Neural cell (in vitro differentiated cells): ENCODE data around the gene RGS9.

Experiments
- CTCF ChIP-seq: fragments of 450-650 bp; IDR thresholded peaks from 2 replicates; pipeline ENCODE4 v1.5.1; 2014; ENCODE audit warnings: antibody characterized with exemption, mild to moderate bottlenecking, moderate library complexity; ENCODE audit not compliant: poor library complexity, severe bottlenecking
- EP300 ChIP-seq: fragments of 450-650 bp; conservative IDR thresholded peaks from 2 replicates; pipeline ENCODE4 v1.6.1; 2014; ENCODE audit warnings: antibody characterized with exemption, mild to moderate bottlenecking, moderate library complexity; ENCODE audit not compliant: poor library complexity, severe bottlenecking
- RAD21 ChIP-seq: fragments of 450-650 bp; conservative IDR thresholded peaks from 2 replicates; pipeline ENCODE4 v1.6.1; 2014; ENCODE audit warnings: antibody characterized with exemption, mild to moderate bottlenecking, moderate library complexity
- REST ChIP-seq: IDR thresholded peaks from 2 replicates; pipeline ENCODE4 v1.6.1; 2012; ENCODE audit warnings: borderline replicate concordance

GRCh38 chr17:65204001-65204400 lies 66.8 kb downstream of the RGS9 start:
- TF ChIP-seq CTCF (no peak), RAD21 (no peak), REST (no peak), EP300 (no peak)
